Measurements from ENCODE around the gene DCLK1.

DNA sequence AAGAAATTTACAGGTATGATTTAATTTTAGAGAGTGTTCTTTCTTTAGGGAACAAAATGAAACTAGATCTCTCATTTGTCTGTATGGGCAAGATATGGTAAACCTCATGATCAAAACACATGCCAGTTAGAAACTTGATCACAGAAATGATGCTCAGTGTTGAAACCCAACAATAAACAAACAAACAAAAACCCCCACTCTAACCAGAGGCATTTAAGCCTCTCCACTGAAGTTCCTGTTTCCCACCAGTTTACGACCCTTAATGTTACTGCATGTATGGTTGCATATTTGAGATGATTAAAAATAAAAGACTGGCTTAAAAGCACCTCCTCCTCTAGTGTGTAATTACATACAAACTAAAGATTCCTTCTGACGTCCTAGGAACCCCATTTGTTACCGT is 361.4 kb downstream of the DCLK1 start:
- TF ChIP-seq, protein P1, sequence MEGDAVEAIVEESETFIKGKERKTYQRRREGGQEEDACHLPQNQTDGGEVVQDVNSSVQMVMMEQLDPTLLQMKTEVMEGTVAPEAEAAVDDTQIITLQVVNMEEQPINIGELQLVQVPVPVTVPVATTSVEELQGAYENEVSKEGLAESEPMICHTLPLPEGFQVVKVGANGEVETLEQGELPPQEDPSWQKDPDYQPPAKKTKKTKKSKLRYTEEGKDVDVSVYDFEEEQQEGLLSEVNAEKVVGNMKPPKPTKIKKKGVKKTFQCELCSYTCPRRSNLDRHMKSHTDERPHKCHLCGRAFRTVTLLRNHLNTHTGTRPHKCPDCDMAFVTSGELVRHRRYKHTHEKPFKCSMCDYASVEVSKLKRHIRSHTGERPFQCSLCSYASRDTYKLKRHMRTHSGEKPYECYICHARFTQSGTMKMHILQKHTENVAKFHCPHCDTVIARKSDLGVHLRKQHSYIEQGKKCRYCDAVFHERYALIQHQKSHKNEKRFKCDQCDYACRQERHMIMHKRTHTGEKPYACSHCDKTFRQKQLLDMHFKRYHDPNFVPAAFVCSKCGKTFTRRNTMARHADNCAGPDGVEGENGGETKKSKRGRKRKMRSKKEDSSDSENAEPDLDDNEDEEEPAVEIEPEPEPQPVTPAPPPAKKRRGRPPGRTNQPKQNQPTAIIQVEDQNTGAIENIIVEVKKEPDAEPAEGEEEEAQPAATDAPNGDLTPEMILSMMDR (IDR thresholded peaks at IDR 0.05), result no peak
- no peak for TF ChIP-seq EZH2 (IDR thresholded peaks at IDR 0.05)
- TF ChIP-seq EZH2phosphoT487 (IDR thresholded peaks at IDR 0.05), result no peak
